DOHH2 (cell line): ENCODE measurements around the gene UBE4B.

Experiments used
- H3F3A ChIP-seq: fragments of 200-600 bp; sonication (generic), shearing (Covaris generic); 2 replicates; pipeline ENCODE4 v1.6.0; 2016; ENCODE audit warnings: antibody characterized with exemption, mild to moderate bottlenecking; ENCODE audit not compliant: control insufficient read depth, insufficient read depth
- H3K27ac ChIP-seq: fragments of 200-600 bp; sonication (generic); 2 replicates; pipeline ENCODE4 v1.5.1; 2014; ENCODE audit warnings: low read depth, mild to moderate bottlenecking, low read length, moderate library complexity
- H3K27me3 ChIP-seq: fragments of 200-600 bp; sonication (generic); 2 replicates; pipeline ENCODE4 v1.6.1; 2014; ENCODE audit warnings: mild to moderate bottlenecking, low read length, mixed read lengths; ENCODE audit not compliant: control insufficient read depth
- H3K36me3 ChIP-seq: fragments of 200-600 bp; sonication (generic); 2 replicates; pipeline ENCODE4 v1.6.1; 2014; ENCODE audit warnings: mild to moderate bottlenecking, low read length, moderate library complexity, mixed read lengths; ENCODE audit not compliant: control insufficient read depth
- H3K4me1 ChIP-seq: fragments of 200-600 bp; sonication (generic); 2 replicates; pipeline ENCODE4 v1.6.1; 2014; ENCODE audit warnings: mild to moderate bottlenecking, low read length, mixed read lengths; ENCODE audit not compliant: control insufficient read depth
- H3K4me2 ChIP-seq: fragments of 200-600 bp; sonication (generic); 2 replicates; pipeline ENCODE4 v1.6.0; 2014; ENCODE audit warnings: mild to moderate bottlenecking, low read length, moderate library complexity
- H3K4me3 ChIP-seq: fragments of 200-600 bp; sonication (generic); 2 replicates; pipeline ENCODE4 v1.5.1; 2014; ENCODE audit warnings: mild to moderate bottlenecking, low read length, mixed read lengths
- H3K79me2 ChIP-seq: fragments of 200-600 bp; sonication (generic); 2 replicates; pipeline ENCODE4 v1.6.1; 2014; ENCODE audit warnings: mild to moderate bottlenecking, low read length, mixed read lengths; ENCODE audit not compliant: control insufficient read depth
- H3K9me2 ChIP-seq: fragments of 200-600 bp; sonication (generic); replicated peaks from 2 replicates; pipeline ENCODE4 v1.6.1; 2014; ENCODE audit warnings: mild to moderate bottlenecking, low read length, mixed read lengths; ENCODE audit not compliant: control insufficient read depth
- H3K9me3 ChIP-seq: fragments of 200-600 bp; sonication (generic); 2 replicates; pipeline ENCODE4 v1.6.1; 2014; ENCODE audit warnings: antibody characterized with exemption, low read length, mixed read lengths; ENCODE audit not compliant: control insufficient read depth, insufficient read depth
- H4K20me1 ChIP-seq: fragments of 200-600 bp; sonication (generic); 2 replicates; pipeline ENCODE4 v1.6.0; 2014; ENCODE audit warnings: low read depth, mild to moderate bottlenecking, antibody characterized with exemption, low read length, moderate library complexity; ENCODE audit not compliant: control insufficient read depth, insufficient read depth
- CTCF ChIP-seq: fragments of 200-600 bp; sonication (generic); IDR thresholded peaks from one replicate; pipeline ENCODE4 v1.5.1; 2014; ENCODE audit warnings: antibody characterized with exemption, mild to moderate bottlenecking, low read depth, low read length; ENCODE audit not compliant: poor library complexity, severe bottlenecking
- EZH2phosphoT487 ChIP-seq: fragments of 200-600 bp; sonication (generic); IDR thresholded peaks from 2 replicates; pipeline ENCODE4 v1.6.1; 2017; ENCODE audit warnings: borderline replicate concordance, mild to moderate bottlenecking, antibody characterized with exemption, low read length, moderate library complexity, mixed read lengths

The UBE4B gene

GRCh38 chr1:10084045-10084444, 51.3 kb downstream of the UBE4B start:
- no peaks in the 10 kb centered on the region for H3F3A ChIP-seq
- no peak overlapping the region for H3K4me3 ChIP-seq
- no peaks in the 10 kb centered on the region for H3K4me1 ChIP-seq
- H3K9me3 ChIP-seq: no peaks in the 10 kb centered on the region
- H3K27ac ChIP-seq: no peak overlapping the region
- H3K4me2 ChIP-seq: no peak overlapping the region
- H3K36me3 ChIP-seq: 0 out of 2 replicates have a peak, but pooled peaks cover 4% of the 10 kb centered on the region
- no peaks in the 10 kb centered on the region for H3K27me3 ChIP-seq
- no peaks in the 10 kb centered on the region for H3K79me2 ChIP-seq
- TF ChIP-seq CTCF (no peak), EZH2phosphoT487 (no peak)
- H3K9me2 ChIP-seq: no peaks in the 10 kb centered on the region
- no peaks in the 10 kb centered on the region for H4K20me1 ChIP-seq

GRCh38 chr1:10085076-10085475, 52.3 kb downstream of the UBE4B start:
- H3K4me3 ChIP-seq: no peak overlapping the region
- TF ChIP-seq CTCF (no peak), EZH2phosphoT487 (no peak)
- 0 out of 2 replicates have a peak, but pooled peaks cover 4% of the 10 kb centered on the region for H3K36me3 ChIP-seq
- H4K20me1 ChIP-seq: no peaks in the 10 kb centered on the region
- H3K4me2 ChIP-seq: no peak overlapping the region
- no peaks in the 10 kb centered on the region for H3K9me2 ChIP-seq
- H3K79me2 ChIP-seq: no peaks in the 10 kb centered on the region
- no peaks in the 10 kb centered on the region for H3K27me3 ChIP-seq
- no peaks in the 10 kb centered on the region for H3K9me3 ChIP-seq
- H3K4me1 ChIP-seq: no peaks in the 10 kb centered on the region
- no peak overlapping the region for H3K27ac ChIP-seq
- H3F3A ChIP-seq: no peaks in the 10 kb centered on the region

- H3K27ac ChIP-seq: no peak overlapping the region
- H3K4me3 ChIP-seq: no peak overlapping the region
These were observed 54.5 kb downstream of the UBE4B start for GRCh38 chr1:10087210-10087609.

More at GRCh38 chr1:10087210-10087609, 54.5 kb downstream of the UBE4B start:
- no peak overlapping the region for H3K4me2 ChIP-seq
- TF ChIP-seq EZH2phosphoT487 (no peak), CTCF (no peak)
- no peaks in the 10 kb centered on the region for H3F3A ChIP-seq
- no peaks in the 10 kb centered on the region for H4K20me1 ChIP-seq
- no peaks in the 10 kb centered on the region for H3K79me2 ChIP-seq
- no peaks in the 10 kb centered on the region for H3K36me3 ChIP-seq
- no peaks in the 10 kb centered on the region for H3K9me2 ChIP-seq
- no peaks in the 10 kb centered on the region for H3K4me1 ChIP-seq
- H3K27me3 ChIP-seq: no peaks in the 10 kb centered on the region
- H3K9me3 ChIP-seq: no peaks in the 10 kb centered on the region
